ENCODE data around the gene GABARAPL1.

Gene GABARAPL1

GRCh38 chr12:10227648-10228047 is 15.0 kb downstream of the GABARAPL1 start:
- H3K27ac ChIP-seq (ENCODE audit: extremely low read depth, low read depth, low read length), result no peak overlapping the region
- POLR2A ChIA-PET, result no interaction called here
- CTCF ChIA-PET, result interaction anchor here (0.6 to 2.4 kb wide), 4 partner anchors 8 to 484 kb away, joined by 3 to 10 read pairs (median 4); no protein-coding TSS in a partner anchor

GRCh38 chr12:10234562-10234961 is 21.9 kb downstream of the GABARAPL1 start:
- POLR2A ChIA-PET, result no interaction called here
- no peak overlapping the region for H3K4me3 ChIP-seq (ENCODE audit: low read depth, low read length)
- TF ChIP-seq ZNF792 (tag by site-specific recombination; IDR thresholded peaks at IDR 0.05), result no peak
- TF ChIP-seq SETDB1 (IDR thresholded peaks at IDR 0.05; ENCODE audit: insufficient read length, low read length), result peak; percentile 67
- TF ChIP-seq ZNF585B (tag by site-specific recombination; IDR thresholded peaks at IDR 0.05), result peak; percentile 97
- TF ChIP-seq ZNF76 (tag by site-specific recombination; IDR thresholded peaks at IDR 0.05; ENCODE audit: borderline replicate concordance, low read depth), result no peak
- TF ChIP-seq ZNF2 (tag by site-specific recombination; IDR thresholded peaks at IDR 0.05), result no peak
- no peak for TF ChIP-seq REPIN1 (tag by site-specific recombination; IDR thresholded peaks at IDR 0.05; ENCODE audit: low read depth)
- TF ChIP-seq SCRT2 (tag by site-specific recombination; IDR thresholded peaks at IDR 0.05), result no peak
- TF ChIP-seq ZNF157 (tag by site-specific recombination; IDR thresholded peaks at IDR 0.05), result no peak
- no peak for TF ChIP-seq ZXDB (tag by site-specific recombination; IDR thresholded peaks at IDR 0.05)
- no peak for TF ChIP-seq ZNF221 (tag by site-specific recombination; IDR thresholded peaks at IDR 0.05; ENCODE audit: borderline replicate concordance)
- TF ChIP-seq ZNF660 (tag by site-specific recombination; IDR thresholded peaks at IDR 0.05), result no peak
- no peak for TF ChIP-seq RBAK (tag by site-specific recombination; IDR thresholded peaks at IDR 0.05)
- no peak for TF ChIP-seq ZFP41 (tag by site-specific recombination; IDR thresholded peaks at IDR 0.05; ENCODE audit: borderline replicate concordance)
- no peak for TF ChIP-seq GLIS2 (tag by site-specific recombination; IDR thresholded peaks at IDR 0.05)
- no peak for TF ChIP-seq ZNF791 (tag by site-specific recombination; IDR thresholded peaks at IDR 0.05)
- no peak for TF ChIP-seq ZNF514 (tag by site-specific recombination; IDR thresholded peaks at IDR 0.05)
- CTCF ChIA-PET, result interaction anchor here (0.5 to 3.7 kb wide), 2 partner anchors 327 to 881 kb away, joined by 3 to 29 read pairs; no protein-coding TSS in a partner anchor
- no peaks in the 10 kb centered on the region for H3K36me3 ChIP-seq (ENCODE audit: control insufficient read depth in 2 of 2, insufficient read depth in 1 of 2, low read length in 2 of 2)
- H3K9me3 ChIP-seq (ENCODE audit: control insufficient read depth, insufficient read depth, low read depth, low read length), result no peaks in the 10 kb centered on the region
- H3K4me1 ChIP-seq (ENCODE audit: control insufficient read depth, insufficient read depth, low read length), result no peaks in the 10 kb centered on the region
- no peak overlapping the region for H3K27ac ChIP-seq (ENCODE audit: extremely low read depth, low read depth, low read length)

More at GRCh38 chr12:10227648-10228047, 15.0 kb downstream of the GABARAPL1 start:
- no peaks in the 10 kb centered on the region for H3K4me1 ChIP-seq (ENCODE audit: control insufficient read depth, insufficient read depth, low read length)
- no peaks in the 10 kb centered on the region for H3K9me3 ChIP-seq (ENCODE audit: control insufficient read depth, insufficient read depth, low read depth, low read length)
- no peak overlapping the region for H3K4me3 ChIP-seq (ENCODE audit: low read depth, low read length)
- peaks cover 7 to 18% of the 10 kb centered on the region in 2 experiments for H3K36me3 ChIP-seq (ENCODE audit: control insufficient read depth in 2 of 2, insufficient read depth in 1 of 2, low read length in 2 of 2)
- TF ChIP-seq ZNF362 (tag by site-specific recombination; IDR thresholded peaks at IDR 0.05) (no peak), REPIN1 (tag by site-specific recombination; IDR thresholded peaks at IDR 0.05; ENCODE audit: low read depth) (no peak), SP3 (tag by site-specific recombination; IDR thresholded peaks at IDR 0.05) (no peak), ZNF585B (tag by site-specific recombination; IDR thresholded peaks at IDR 0.05) (no peak)

GRCh38 chr12:10235761-10236631 is 23.3 kb downstream of the GABARAPL1 start:
- H3K27ac ChIP-seq (ENCODE audit: extremely low read depth, low read depth, low read length), result no peak overlapping the region
- CTCF ChIA-PET, result interaction anchor here (0.5 to 3.7 kb wide), 41 partner anchors 9 to 964 kb away, joined by 3 to 29 read pairs (median 4); partner anchors contain the start of gene CLEC9A
- H3K4me1 ChIP-seq (ENCODE audit: control insufficient read depth, insufficient read depth, low read length), result no peaks in the 10 kb centered on the region
- H3K36me3 ChIP-seq (ENCODE audit: control insufficient read depth in 2 of 2, insufficient read depth in 1 of 2, low read length in 2 of 2), result no peaks in the 10 kb centered on the region
- no peaks in the 10 kb centered on the region for H3K9me3 ChIP-seq (ENCODE audit: control insufficient read depth, insufficient read depth, low read depth, low read length)
- TF ChIP-seq ZNF354C (tag by site-specific recombination; IDR thresholded peaks at IDR 0.05; ENCODE audit: borderline replicate concordance, low read depth) (no peak), ZNF660 (tag by site-specific recombination; IDR thresholded peaks at IDR 0.05) (0 out of 2 replicates have a peak, but pooled peaks have one; percentile 57), ZNF654 (tag by site-specific recombination; IDR thresholded peaks at IDR 0.05; ENCODE audit: low read depth) (peak; percentile 74), CTCF (tag by site-specific recombination; IDR thresholded peaks at IDR 0.05) (peak; percentile 30; the same call in 1 of the 2 replicates), ZSCAN23 (tag by site-specific recombination; IDR thresholded peaks at IDR 0.05) (no peak), ZNF341 (tag by site-specific recombination; IDR thresholded peaks at IDR 0.05; ENCODE audit: low read depth) (no peak), ZNF510 (tag by site-specific recombination; IDR thresholded peaks at IDR 0.05; ENCODE audit: insufficient replicate concordance) (peak; percentile 15), ZNF302 (tag by site-specific recombination; IDR thresholded peaks at IDR 0.05; ENCODE audit: low read depth) (no peak)
- H3K4me3 ChIP-seq (ENCODE audit: low read depth, low read length), result no peak overlapping the region
- POLR2A ChIA-PET, result interaction anchor here (1.5 kb wide), 2 partner anchors 12 to 21 kb away, joined by 3 to 6 read pairs; no protein-coding TSS in a partner anchor

Data from HEK293 (cell line).